ENCODE results near the gene TRIM9. TPM values are rescaled to one million over a fixed set of nuclear protein-coding genes. Genes with fewer than 3 reads are reported as not detected.

Gene TRIM9
- total and polyA plus RNA-seq, 2 of the 4 experiments (the other 2 are of a cell fraction) = under 0.01 to 0.09 TPM

DNA sequence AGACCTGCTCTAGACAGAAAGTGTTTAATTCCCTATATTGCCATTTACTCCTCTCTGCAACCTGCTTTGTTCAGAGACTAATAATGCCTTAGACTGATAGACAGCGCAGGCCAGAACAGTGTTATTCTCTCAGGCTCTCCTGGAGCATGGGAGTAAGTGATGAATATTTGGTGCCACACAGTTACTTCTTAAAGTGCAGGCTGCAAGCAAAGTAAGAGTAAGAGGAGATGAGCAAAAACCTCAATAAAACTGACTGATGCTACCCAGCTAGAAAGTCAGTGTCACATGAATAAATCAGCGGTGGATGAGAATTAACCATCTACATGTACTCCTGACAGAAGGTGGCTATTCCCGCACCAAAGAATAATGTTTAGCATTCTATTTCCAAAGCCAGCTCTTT, 9.9 kb downstream of the TRIM9 start:
- Histone ChIP-seq H3K4me1 (ENCODE audit: control insufficient read depth, insufficient read depth, low read length) (no peaks in the 10 kb centered on the region), H3K4me2 (ENCODE audit: low read depth, low read length) (no peak overlapping the region), H3K4me3 (ENCODE audit: insufficient read depth, low read depth, low read length) (no peak overlapping the region), H3K56ac (ENCODE audit: extremely low read depth, insufficient read depth, low read length) (no peak overlapping the region), H2AK9ac (replicated peaks; ENCODE audit: low read depth, low read length, poor library complexity) (no peak overlapping the region), H2AK5ac (ENCODE audit: low read depth, low read length) (no peak overlapping the region), H2BK5ac (ENCODE audit: low read depth, low read length, poor library complexity, severe bottlenecking) (no peak overlapping the region), H2BK120ac (ENCODE audit: low read depth, low read length) (no peak overlapping the region), H3K18ac (ENCODE audit: low read depth, low read length) (no peak overlapping the region), H3K9me1 (ENCODE audit: insufficient read depth, low read length) (no peaks in the 10 kb centered on the region), H4K20me1 (ENCODE audit: insufficient read depth, low read length) (no peaks in the 10 kb centered on the region), H3K79me1 (ENCODE audit: low read depth in 1 of 2, low read length in 2 of 2) (no peaks in the 10 kb centered on the region), H3K4ac (ENCODE audit: low read depth, low read length) (no peak overlapping the region), H3K14ac (replicated peaks; ENCODE audit: low read depth, low read length) (no peak overlapping the region), H3K9ac (ENCODE audit: low read depth, low read length) (no peak overlapping the region), H2AFZ (replicated peaks; ENCODE audit: low read length, poor library complexity) (no peak overlapping the region), H3K9me3 (ENCODE audit: control insufficient read depth, insufficient read depth, low read length) (no peaks in the 10 kb centered on the region), H3K36me3 (ENCODE audit: control insufficient read depth, insufficient read depth, low read length) (no peaks in the 10 kb centered on the region), H2BK15ac (ENCODE audit: low read depth, low read length) (no peak overlapping the region), H3K23ac (ENCODE audit: low read depth, low read length) (no peak overlapping the region), H3K27ac (ENCODE audit: insufficient read depth, low read length) (no peak overlapping the region), H4K5ac (ENCODE audit: low read depth, low read length) (no peak overlapping the region), H2BK20ac (ENCODE audit: low read depth, low read length) (no peak overlapping the region), H4K91ac (ENCODE audit: insufficient read depth, low read depth, low read length) (no peak overlapping the region), H3K27me3 (ENCODE audit: control insufficient read depth, insufficient read depth, low read length) (peaks cover 19% of the 10 kb centered on the region), H4K8ac (ENCODE audit: low read depth in 2 of 2, low read length in 2 of 2) (no peak overlapping the region)
- CTCF ChIA-PET = no interaction called here
- DNase-seq (no peak), ATAC-seq (ENCODE audit: low read depth) (no peak)
- no TSS peak for BruUV-seq (replicated peaks)
- intact Hi-C loops (cut with micrococcal nuclease) = no loop called here
- in situ Hi-C loops (cut with MboI; ENCODE audit: low sequenced_read_pairs) = no loop called here
- TF ChIP-seq FOS (IDR thresholded peaks at IDR 0.05; ENCODE audit: low read depth, low read length) (no peak), CHD1 (IDR thresholded peaks at IDR 0.05; ENCODE audit: low read depth, low read length) (no peak), RCOR1 (IDR thresholded peaks at IDR 0.05; ENCODE audit: insufficient replicate concordance, low read length) (no peak), MAFK (IDR thresholded peaks at IDR 0.05; ENCODE audit: low read depth, low read length) (no peak), CEBPB (IDR thresholded peaks at IDR 0.05; ENCODE audit: low read depth, low read length) (no peak), RFX5 (IDR thresholded peaks at IDR 0.05; ENCODE audit: low read depth, low read length) (no peak), MXI1 (IDR thresholded peaks at IDR 0.05; ENCODE audit: borderline replicate concordance, low read depth, low read length) (no peak), RAD21 (IDR thresholded peaks at IDR 0.05; ENCODE audit: low read length) (no peak)
- TF ChIP-seq, protein P1, sequence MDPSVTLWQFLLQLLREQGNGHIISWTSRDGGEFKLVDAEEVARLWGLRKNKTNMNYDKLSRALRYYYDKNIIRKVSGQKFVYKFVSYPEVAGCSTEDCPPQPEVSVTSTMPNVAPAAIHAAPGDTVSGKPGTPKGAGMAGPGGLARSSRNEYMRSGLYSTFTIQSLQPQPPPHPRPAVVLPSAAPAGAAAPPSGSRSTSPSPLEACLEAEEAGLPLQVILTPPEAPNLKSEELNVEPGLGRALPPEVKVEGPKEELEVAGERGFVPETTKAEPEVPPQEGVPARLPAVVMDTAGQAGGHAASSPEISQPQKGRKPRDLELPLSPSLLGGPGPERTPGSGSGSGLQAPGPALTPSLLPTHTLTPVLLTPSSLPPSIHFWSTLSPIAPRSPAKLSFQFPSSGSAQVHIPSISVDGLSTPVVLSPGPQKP (IDR thresholded peaks at IDR 0.05; ENCODE audit: borderline replicate concordance, low read depth, low read length) = no peak
- TF ChIP-seq, protein P2, sequence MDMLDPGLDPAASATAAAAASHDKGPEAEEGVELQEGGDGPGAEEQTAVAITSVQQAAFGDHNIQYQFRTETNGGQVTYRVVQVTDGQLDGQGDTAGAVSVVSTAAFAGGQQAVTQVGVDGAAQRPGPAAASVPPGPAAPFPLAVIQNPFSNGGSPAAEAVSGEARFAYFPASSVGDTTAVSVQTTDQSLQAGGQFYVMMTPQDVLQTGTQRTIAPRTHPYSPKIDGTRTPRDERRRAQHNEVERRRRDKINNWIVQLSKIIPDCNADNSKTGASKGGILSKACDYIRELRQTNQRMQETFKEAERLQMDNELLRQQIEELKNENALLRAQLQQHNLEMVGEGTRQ (IDR thresholded peaks at IDR 0.05; ENCODE audit: low read depth, low read length) = no peak
- TF ChIP-seq, protein P3, sequence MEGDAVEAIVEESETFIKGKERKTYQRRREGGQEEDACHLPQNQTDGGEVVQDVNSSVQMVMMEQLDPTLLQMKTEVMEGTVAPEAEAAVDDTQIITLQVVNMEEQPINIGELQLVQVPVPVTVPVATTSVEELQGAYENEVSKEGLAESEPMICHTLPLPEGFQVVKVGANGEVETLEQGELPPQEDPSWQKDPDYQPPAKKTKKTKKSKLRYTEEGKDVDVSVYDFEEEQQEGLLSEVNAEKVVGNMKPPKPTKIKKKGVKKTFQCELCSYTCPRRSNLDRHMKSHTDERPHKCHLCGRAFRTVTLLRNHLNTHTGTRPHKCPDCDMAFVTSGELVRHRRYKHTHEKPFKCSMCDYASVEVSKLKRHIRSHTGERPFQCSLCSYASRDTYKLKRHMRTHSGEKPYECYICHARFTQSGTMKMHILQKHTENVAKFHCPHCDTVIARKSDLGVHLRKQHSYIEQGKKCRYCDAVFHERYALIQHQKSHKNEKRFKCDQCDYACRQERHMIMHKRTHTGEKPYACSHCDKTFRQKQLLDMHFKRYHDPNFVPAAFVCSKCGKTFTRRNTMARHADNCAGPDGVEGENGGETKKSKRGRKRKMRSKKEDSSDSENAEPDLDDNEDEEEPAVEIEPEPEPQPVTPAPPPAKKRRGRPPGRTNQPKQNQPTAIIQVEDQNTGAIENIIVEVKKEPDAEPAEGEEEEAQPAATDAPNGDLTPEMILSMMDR (conservative IDR thresholded peaks at IDR 0.05; ENCODE audit: low read depth, low read length) = no peak
- dilution Hi-C loops (cut with HindIII; ENCODE audit: low sequenced_read_pairs, unreplicated experiment) = no loop called here
- WGBS, 2 experiments (ENCODE audit: extremely low coverage in 2 of 2, insufficient read length in 1 of 2) = no CpG with 5 or more reads among the region's 3 CpGs
- POLR2A ChIA-PET (ENCODE audit: unreplicated experiment) = no interaction called here

Data from IMR-90 (cell line).